Measurements from ENCODE around the gene PRSS56. TPM values are rescaled to one million over a fixed set of nuclear protein-coding genes. Genes with fewer than 3 reads are reported as not detected.

PRSS56 gene
- total RNA-seq, 1 experiment from 2014 or later: not detected

- DNase-seq (ENCODE audit: low read depth, low spot score): no peak
- in situ Hi-C loops (cut with HindIII; ENCODE audit: low pct_unique_long_range_greater_than_20kb, low sequenced_read_pairs): no loop called here
Measured at GRCh38 chr2:232533944-232534710, 13.9 kb downstream of the PRSS56 start.

GRCh38 chr2:232534940-232535651 is 14.9 kb downstream of the PRSS56 start:
- in situ Hi-C loops (cut with HindIII; ENCODE audit: low pct_unique_long_range_greater_than_20kb, low sequenced_read_pairs): no loop called here
- no peak for DNase-seq (ENCODE audit: low read depth, low spot score)

DNA sequence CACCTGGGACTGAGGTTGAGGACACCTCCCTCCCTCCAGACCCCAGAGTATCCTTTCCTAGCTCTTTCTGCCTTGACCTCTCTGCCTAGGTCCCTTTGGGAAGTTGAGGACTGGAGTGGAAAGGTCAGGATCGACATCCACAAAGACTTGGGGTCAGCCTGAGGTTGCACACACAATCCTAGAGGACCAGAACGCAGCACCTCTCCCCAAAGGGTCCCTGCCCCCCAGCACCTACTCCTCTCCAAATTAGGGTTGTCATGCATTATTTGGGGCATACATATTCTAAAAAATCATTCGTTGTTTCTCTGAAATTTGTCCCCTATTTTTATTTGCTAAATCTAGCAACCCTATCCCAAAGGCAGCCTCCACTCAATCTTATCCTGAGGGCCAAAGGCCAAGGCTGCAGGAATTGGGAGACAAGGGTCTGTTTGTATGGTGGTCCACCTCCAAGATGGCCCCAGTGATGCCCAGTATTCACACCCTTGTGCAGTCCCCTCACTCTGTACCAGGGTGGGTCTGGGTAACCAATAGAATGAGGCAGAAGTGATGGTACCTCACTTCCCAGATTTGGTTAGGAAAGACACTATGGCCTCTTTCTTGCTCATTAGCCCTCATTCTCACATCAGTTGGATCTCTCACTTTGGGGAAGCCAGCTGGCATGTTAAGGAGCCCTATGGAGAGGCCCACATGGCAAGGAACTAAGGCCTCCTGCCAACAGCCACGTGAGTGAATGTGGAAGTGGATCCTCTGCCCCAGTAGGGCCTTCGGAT is 15.8 kb downstream of the PRSS56 start:
- in situ Hi-C loops (cut with HindIII; ENCODE audit: low pct_unique_long_range_greater_than_20kb, low sequenced_read_pairs): no loop called here
- no peak for DNase-seq (ENCODE audit: low read depth, low spot score)

DNA sequence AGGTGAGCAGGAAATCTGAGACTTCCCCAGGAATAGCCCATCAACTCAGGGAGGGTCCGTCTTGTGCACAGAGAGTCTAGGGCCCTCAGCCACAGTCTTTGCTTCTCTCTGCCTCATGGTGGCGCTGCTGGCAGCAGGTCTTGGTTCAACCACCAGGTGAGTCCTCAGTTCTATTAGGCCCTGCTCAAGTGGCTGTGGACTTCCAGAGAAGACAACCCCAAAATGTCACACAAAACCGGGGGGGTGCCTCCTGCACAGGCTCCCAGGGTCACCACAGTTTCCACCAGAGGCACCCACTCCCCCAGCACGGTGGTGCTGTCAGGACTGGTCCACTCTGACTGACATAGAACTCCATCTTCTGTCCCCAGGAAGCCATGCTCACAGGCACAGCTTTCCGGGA is 16.9 kb downstream of the PRSS56 start:
- peak; percentile 51 for DNase-seq (ENCODE audit: low read depth, low spot score)
- in situ Hi-C loops (cut with HindIII; ENCODE audit: low pct_unique_long_range_greater_than_20kb, low sequenced_read_pairs): no loop called here

GRCh38 chr2:232537499-232537898 is 17.3 kb downstream of the PRSS56 start:
- in situ Hi-C loops (cut with HindIII; ENCODE audit: low pct_unique_long_range_greater_than_20kb, low sequenced_read_pairs): no loop called here
- DNase-seq (ENCODE audit: low read depth, low spot score): no peak

GRCh38 chr2:232538671-232539070 is 18.5 kb downstream of the PRSS56 start:
- in situ Hi-C loops (cut with HindIII; ENCODE audit: low pct_unique_long_range_greater_than_20kb, low sequenced_read_pairs): no loop called here
- no peak for DNase-seq (ENCODE audit: low read depth, low spot score)

- in situ Hi-C loops (cut with HindIII; ENCODE audit: low pct_unique_long_range_greater_than_20kb, low sequenced_read_pairs): no loop called here
- no peak for DNase-seq (ENCODE audit: low read depth, low spot score)
Measured at GRCh38 chr2:232539298-232540231, 19.4 kb downstream of the PRSS56 start, which contains the start of gene CHRNG. Gene CHRNG, plus strand, starts transcription at chr2:232539692. Its CDS starts 56 bp downstream, at chr2:232539748.

GRCh38 chr2:232540441-232541041 is 20.4 kb downstream of the PRSS56 start:
- no peak for DNase-seq (ENCODE audit: low read depth, low spot score)
- in situ Hi-C loops (cut with HindIII; ENCODE audit: low pct_unique_long_range_greater_than_20kb, low sequenced_read_pairs): no loop called here

- no peak for DNase-seq (ENCODE audit: low read depth, low spot score)
- in situ Hi-C loops (cut with HindIII; ENCODE audit: low pct_unique_long_range_greater_than_20kb, low sequenced_read_pairs): no loop called here
Measured at GRCh38 chr2:232541195-232541960, 21.2 kb downstream of the PRSS56 start.

GRCh38 chr2:232541961-232542714 is 21.9 kb downstream of the PRSS56 start:
- in situ Hi-C loops (cut with HindIII; ENCODE audit: low pct_unique_long_range_greater_than_20kb, low sequenced_read_pairs): no loop called here
- DNase-seq (ENCODE audit: low read depth, low spot score): no peak

DNA sequence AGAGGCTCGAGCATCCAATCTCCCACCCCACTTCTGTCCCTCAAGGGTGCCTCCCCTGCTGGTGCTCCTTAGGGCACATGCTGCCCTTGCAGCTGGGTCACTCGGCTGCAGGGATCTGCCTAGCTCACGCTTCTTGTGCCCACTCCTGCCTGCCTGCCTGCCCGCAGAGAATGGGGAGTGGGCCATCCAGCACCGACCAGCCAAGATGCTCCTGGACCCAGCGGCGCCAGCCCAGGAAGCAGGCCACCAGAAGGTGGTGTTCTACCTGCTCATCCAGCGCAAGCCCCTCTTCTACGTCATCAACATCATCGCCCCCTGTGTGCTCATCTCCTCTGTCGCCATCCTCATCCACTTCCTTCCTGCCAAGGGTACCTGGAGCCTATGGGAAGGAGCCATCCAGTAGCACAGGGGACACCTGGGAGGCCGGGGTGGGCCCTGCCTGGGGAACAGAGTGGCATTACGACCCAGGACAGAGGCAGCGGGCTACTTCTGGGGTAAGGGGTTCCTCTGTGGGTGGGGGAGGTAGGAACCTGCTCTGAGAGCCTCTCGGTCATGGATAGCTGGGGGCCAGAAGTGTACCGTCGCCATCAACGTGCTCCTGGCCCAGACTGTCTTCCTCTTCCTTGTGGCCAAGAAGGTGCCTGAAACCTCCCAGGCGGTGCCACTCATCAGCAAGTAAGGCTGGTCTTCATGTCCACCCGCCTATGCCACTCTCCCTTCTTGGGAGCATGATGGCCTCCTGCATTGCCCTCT is 22.7 kb downstream of the PRSS56 start:
- no peak for DNase-seq (ENCODE audit: low read depth, low spot score)
- in situ Hi-C loops (cut with HindIII; ENCODE audit: low pct_unique_long_range_greater_than_20kb, low sequenced_read_pairs): no loop called here

DNA sequence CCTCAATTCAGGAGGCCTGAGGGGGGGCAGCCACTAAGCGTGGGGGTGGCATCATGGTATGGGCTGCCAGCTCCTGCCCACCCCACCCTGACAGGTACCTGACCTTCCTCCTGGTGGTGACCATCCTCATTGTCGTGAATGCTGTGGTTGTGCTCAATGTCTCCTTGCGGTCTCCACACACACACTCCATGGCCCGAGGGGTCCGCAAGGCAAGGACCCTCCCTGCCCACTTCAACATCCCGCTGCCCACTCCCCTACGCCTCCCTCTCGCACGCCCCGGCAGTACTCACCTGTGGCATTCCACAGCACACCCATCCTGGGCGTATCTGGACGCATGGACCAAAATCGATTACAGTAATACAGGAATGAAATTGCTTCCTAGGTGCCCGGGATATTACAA is 23.3 kb downstream of the PRSS56 start:
- in situ Hi-C loops (cut with HindIII; ENCODE audit: low pct_unique_long_range_greater_than_20kb, low sequenced_read_pairs): no loop called here
- no peak for DNase-seq (ENCODE audit: low read depth, low spot score)

GRCh38 chr2:232543928-232544631 is 23.9 kb downstream of the PRSS56 start:
- in situ Hi-C loops (cut with HindIII; ENCODE audit: low pct_unique_long_range_greater_than_20kb, low sequenced_read_pairs): no loop called here
- no peak for DNase-seq (ENCODE audit: low read depth, low spot score)

- in situ Hi-C loops (cut with HindIII; ENCODE audit: low pct_unique_long_range_greater_than_20kb, low sequenced_read_pairs): no loop called here
- no peak for DNase-seq (ENCODE audit: low read depth, low spot score)
Measured at GRCh38 chr2:232544674-232545073, 24.5 kb downstream of the PRSS56 start.
